ENCODE measurements around the gene ZMIZ1. TPM values are rescaled to one million over a fixed set of nuclear protein-coding genes. Genes with fewer than 3 reads are reported as not detected.

ZMIZ1 gene
- polyA plus RNA-seq, 6 donors from 2014 or later, result 0.11 to 2.9 (median 1.5) TPM

DNA sequence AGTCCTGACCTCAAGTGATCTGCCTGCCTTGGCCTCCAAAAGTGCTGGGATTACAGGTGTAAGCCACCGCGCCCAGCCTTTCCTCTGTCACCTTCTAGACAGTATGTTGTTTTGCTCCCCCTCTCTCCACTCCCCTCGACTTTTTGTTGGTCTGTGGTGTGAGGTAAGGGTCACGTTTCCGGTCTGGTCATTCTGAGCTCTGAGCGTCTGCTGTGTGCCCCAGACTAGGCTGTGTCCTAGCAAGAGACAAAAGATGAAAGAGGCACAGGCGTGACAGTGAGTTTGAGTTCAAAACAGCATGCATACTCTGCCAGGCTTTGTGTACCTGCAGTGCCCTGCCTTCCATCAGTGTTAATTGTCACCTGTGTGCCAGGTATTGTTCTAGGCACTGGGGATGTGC, 191.1 kb downstream of the ZMIZ1 start:
- H3K4me1 Mint-ChIP-seq, result peaks cover 34 to 69% (median 68%) of the 10 kb centered on the region in 3 donors
- no peaks in the 10 kb centered on the region for H3K27me3 Mint-ChIP-seq
- peak overlapping the region in 2 of 6 donors; percentile 14 to 44 for H3K27ac Mint-ChIP-seq
- H3K4me3 Mint-ChIP-seq, result peak overlapping the region in 1 of 8 donors; percentile 64
- H3K9me3 Mint-ChIP-seq, result no peaks in the 10 kb centered on the region
- ATAC-seq (ENCODE audit: low read depth in 2 of 2), result no peak
- no peaks in the 10 kb centered on the region for H3K36me3 Mint-ChIP-seq
- no peak for DNase-seq

DNA sequence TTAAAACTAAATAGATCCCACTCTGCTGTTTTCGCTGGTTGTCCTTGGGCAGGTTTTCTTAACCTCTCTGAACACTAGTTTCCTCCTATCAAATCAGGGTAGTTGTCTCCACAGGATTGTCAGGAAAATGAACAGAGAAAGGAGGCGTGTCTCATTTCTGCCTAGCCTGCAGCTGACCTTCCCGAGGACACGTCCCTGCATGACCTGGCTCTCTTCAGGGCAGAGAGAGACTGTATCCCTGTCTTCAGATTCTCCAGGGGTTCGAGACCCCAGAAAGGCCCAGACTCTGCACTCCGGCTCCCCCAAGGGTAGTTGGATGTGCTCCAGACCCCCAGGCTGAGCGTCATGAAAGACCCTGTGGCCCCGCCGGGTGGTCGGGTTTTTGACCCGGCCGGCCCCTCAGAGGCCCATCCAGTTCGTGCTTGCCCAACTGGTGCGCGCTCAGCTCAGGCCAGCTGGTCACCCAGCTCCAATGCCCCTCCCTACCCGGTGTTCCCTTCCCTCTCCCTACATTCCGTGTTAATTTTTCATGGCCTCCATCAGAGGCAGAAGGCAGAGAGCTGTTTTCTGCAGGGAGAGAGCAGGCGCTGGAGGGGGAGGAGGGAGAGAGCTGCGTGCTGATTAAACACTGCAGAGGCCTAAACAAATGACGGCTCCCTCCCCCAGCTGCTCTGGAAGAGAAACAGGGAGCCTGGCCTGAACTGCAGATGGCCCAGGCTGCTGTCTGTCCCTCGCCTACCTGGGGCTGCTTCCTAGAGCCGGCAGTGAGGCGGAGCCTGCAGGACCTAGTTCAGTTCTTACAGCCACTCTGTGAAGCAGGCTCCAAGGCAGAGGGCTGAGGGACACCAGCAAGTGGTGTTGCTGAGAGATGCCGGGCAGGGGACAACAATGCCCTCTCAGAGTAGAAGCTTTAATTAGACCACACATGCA, 192.3 kb downstream of the ZMIZ1 start:
- Mint-ChIP-seq H3K27ac (peak overlapping the region in 3 of 6 donors; percentile 14 to 37 (median 35)), H3K27me3 (no peaks in the 10 kb centered on the region), H3K9me3 (no peaks in the 10 kb centered on the region), H3K36me3 (no peaks in the 10 kb centered on the region), H3K4me3 (no peak overlapping the region), H3K4me1 (peaks cover 29 to 70% (median 67%) of the 10 kb centered on the region in 3 donors)
- DNase-seq (no peak), ATAC-seq (ENCODE audit: low read depth in 2 of 2) (no peak)

DNA sequence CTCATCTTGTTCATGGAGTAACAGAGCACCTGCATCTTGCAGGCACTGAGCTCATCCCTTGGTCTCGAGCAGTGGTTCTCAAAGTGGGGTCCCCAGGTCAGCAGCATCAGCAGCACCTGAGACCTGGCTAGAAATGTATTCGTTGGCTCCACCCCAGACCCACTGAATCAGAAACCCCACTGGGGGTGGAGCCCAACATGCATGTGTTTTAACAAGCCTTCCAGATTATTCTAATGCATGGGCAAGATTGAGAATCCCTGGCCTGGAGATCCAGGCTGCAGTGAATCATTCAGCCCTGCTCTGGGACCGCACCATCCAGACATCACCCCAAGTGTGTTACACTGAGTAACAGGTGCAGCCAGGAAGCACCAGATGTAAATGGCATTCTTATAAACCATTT, 193.4 kb downstream of the ZMIZ1 start:
- peak overlapping the region in 2 of 6 donors; percentile 53 to 57 for H3K27ac Mint-ChIP-seq
- no peaks in the 10 kb centered on the region for H3K36me3 Mint-ChIP-seq
- no peak overlapping the region for H3K4me3 Mint-ChIP-seq
- no peaks in the 10 kb centered on the region for H3K27me3 Mint-ChIP-seq
- no peak for DNase-seq
- no peaks in the 10 kb centered on the region for H3K9me3 Mint-ChIP-seq
- peaks cover 32 to 77% (median 76%) of the 10 kb centered on the region in 3 donors for H3K4me1 Mint-ChIP-seq
- no peak for ATAC-seq (ENCODE audit: low read depth in 2 of 2)

DNA sequence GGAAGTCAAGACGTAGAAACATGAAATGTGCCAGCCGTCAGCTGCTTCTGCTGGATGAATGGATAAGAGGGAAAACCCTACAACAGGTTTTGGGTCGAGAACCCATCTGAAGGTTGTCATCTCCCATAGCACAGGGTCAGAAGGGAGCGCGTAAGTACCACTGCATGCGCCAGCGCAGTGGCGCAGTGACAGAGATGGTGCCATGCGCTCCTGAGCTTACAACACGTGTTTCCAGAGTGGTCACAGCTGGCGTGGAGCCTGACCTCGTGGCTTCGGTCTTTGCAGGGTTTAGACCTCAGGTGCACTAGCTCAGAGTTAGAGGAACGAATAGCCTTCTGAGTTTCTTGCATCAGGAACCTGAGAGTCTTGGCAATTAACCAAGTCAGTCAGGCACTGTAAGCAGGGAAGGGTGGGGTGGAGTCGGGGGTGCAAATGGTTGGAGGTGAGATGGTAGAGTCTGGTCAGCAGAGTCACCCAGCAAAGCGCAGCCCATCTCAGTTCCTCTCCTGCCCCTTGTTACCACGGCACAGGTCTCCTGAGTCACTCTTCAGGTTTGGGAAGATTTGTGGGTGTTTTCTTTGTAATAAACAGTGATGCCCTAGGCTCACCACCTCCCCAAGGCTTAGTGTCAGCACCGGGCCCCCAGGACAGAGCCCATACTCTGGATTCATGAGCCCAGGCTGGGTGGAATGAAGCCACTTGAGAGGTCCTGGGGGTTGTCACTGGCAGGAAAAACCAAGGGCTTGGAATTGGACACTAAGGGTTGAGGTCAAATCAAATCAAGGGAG, 194.4 kb downstream of the ZMIZ1 start:
- Mint-ChIP-seq H3K27ac (peak overlapping the region in 4 of 6 donors; percentile 40 to 61 (median 48)), H3K4me1 (peaks cover 34 to 81% (median 77%) of the 10 kb centered on the region in 3 donors), H3K4me3 (no peak overlapping the region), H3K27me3 (no peaks in the 10 kb centered on the region), H3K36me3 (no peaks in the 10 kb centered on the region), H3K9me3 (no peaks in the 10 kb centered on the region)
- ATAC-seq (ENCODE audit: low read depth in 2 of 2), result no peak
- no peak for DNase-seq

DNA sequence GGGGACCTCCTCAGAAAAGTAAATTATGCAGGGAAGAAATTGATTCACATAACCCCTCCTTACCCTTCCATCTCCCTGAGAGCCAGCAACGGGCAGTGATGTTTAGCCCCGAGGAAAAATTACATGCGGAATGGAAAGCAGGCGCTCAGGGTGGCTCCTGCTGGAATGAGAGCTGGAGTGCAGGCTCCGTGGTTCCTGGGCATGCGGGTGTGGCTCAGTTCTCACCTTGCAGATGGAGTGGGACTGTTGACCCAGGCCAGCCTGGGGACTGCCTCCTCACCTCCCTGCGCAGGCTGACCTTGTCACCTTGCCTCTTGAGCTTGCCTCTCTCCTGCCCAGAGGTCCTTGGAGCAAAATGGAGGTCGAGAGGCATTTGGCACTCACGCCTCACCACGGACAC, 195.2 kb downstream of the ZMIZ1 start:
- DNase-seq (no peak), ATAC-seq (ENCODE audit: low read depth in 2 of 2) (no peak)
- Mint-ChIP-seq H3K9me3 (no peaks in the 10 kb centered on the region), H3K4me3 (no peak overlapping the region), H3K27ac (peak overlapping the region in 1 of 6 donors; percentile 78), H3K27me3 (no peaks in the 10 kb centered on the region), H3K36me3 (no peaks in the 10 kb centered on the region), H3K4me1 (peaks cover 39 to 85% (median 77%) of the 10 kb centered on the region in 3 donors)

DNA sequence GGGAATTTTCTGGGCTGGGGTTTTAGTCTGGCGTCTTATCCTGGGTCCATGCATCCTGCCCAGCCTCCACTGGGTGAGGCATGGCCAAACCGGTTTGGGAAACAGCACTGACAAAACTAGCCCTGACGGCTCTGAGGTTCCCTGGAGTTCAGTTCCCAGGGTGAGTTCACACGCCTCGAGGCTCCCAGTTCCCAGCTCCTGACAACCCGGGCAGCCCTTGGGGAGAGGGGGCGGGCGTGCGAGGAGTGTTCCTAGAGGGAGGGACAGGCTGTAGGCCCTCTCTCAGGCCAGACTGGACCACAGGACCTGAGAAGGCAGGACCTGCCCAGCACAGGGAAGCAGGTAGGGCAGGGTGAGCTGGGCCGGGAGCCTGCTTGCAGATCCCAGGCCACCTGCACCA, 196.2 kb downstream of the ZMIZ1 start:
- H3K27ac Mint-ChIP-seq, result peak overlapping the region in 4 of 6 donors; percentile 33 to 94 (median 62)
- H3K9me3 Mint-ChIP-seq, result no peaks in the 10 kb centered on the region
- H3K4me1 Mint-ChIP-seq, result peaks cover 44 to 84% (median 74%) of the 10 kb centered on the region in 3 donors
- no peaks in the 10 kb centered on the region for H3K27me3 Mint-ChIP-seq
- no peak for DNase-seq
- H3K36me3 Mint-ChIP-seq, result no peaks in the 10 kb centered on the region
- no peak for ATAC-seq (ENCODE audit: low read depth in 2 of 2)
- H3K4me3 Mint-ChIP-seq, result peak overlapping the region in 1 of 8 donors; percentile 46

DNA sequence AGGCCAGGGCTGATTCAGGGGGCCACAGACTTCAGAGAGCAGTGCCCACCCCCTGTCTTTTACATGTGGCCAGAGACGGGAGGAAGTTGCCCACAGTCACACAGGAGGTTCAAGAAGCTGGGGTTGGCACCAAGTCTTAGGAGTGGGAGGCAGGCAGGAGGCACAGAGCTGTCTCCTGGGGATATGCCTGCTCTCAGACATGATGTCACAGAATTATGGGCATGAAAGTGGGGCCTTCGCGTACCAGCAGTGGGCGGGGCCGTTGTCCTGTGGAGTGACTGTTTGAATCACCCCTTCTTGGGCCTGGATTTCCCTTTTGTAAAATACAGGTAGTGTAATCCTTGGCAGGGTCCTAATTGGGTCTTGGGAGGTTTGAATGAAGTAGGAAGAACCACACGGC, 197.3 kb downstream of the ZMIZ1 start:
- DNase-seq, result no peak
- Mint-ChIP-seq H3K4me3 (peak overlapping the region in 7 of 8 donors; percentile 54 to 82 (median 66)), H3K36me3 (no peaks in the 10 kb centered on the region)

DNA sequence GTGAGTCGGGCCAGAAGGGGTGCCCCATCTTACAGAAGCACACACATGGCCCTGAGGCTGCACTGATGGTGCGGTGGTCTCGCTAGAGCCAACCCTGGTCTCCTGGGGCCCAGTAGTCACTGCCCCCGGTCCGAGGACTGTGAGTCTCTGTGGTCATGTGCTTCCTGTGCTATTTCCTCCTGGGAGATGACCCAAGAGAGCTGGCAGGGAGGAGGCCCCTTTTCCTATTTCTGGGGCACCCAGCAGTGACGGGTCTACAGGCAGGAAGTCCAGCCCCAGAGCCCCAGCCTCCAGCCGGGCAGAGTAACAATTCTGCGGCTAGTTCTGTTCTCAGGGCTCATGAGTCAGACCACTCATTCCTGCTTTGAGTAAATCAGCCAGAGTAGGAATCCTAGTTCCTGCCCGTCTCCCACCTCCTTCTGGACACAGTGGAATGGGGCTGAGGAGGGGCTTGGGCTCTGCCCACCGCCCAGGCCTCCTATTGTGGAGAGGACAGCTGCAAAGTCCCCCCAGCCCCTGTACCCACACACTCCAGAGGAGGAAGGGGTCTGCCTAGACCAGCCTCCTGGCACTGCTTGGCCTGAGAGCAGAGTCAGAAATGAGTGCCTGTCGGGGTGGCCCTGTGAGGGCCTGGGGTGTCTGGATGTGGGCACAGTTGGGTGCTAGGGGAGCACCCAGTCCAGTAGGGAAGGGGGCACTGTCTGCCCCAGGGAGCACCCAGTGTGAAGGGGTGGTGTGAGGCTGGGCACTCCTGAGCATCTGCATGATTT, 198.0 kb downstream of the ZMIZ1 start:
- Mint-ChIP-seq H3K27ac (peak overlapping the region; percentile 51 to 92 (median 80)), H3K4me3 (peak overlapping the region in 7 of 8 donors; percentile 54 to 82 (median 66)), H3K36me3 (no peaks in the 10 kb centered on the region), H3K27me3 (no peaks in the 10 kb centered on the region), H3K4me1 (peaks cover 55 to 88% (median 86%) of the 10 kb centered on the region in 3 donors), H3K9me3 (no peaks in the 10 kb centered on the region)
- DNase-seq, result no peak
- peak; percentile 40 to 44 for ATAC-seq (ENCODE audit: low read depth in 2 of 2)

More for the DNA sequence above, 197.3 kb downstream of the ZMIZ1 start:
- H3K27ac Mint-ChIP-seq, result peak overlapping the region; percentile 51 to 92 (median 82)
- peaks cover 50 to 86% (median 82%) of the 10 kb centered on the region in 3 donors for H3K4me1 Mint-ChIP-seq
- H3K9me3 Mint-ChIP-seq, result no peaks in the 10 kb centered on the region
- peak; percentile 65 to 75 for ATAC-seq (ENCODE audit: low read depth in 2 of 2)
- H3K27me3 Mint-ChIP-seq, result no peaks in the 10 kb centered on the region

DNA sequence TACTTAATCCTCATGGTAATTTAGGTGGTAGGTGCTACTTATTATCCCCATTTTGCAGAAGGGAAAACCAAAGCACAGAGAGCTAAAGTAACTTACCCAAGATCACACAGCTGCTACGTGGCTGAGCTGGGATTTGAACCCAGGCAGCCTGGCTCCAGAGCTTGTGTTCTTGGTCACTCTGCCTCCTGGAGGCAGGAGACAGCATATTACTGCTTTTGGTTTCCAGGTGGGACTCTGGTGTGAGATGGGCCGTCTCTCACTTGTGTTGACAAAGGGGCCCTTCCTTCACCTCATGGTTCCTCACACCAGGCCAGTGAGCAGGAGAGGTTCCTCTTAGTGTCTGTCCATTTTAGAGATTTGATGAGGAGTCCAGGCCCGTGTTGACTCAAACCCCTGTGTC, 198.7 kb downstream of the ZMIZ1 start:
- DNase-seq (no peak), ATAC-seq (ENCODE audit: low read depth in 2 of 2) (no peak)
- Mint-ChIP-seq H3K4me3 (peak overlapping the region in 4 of 8 donors; percentile 15 to 82 (median 41)), H3K9me3 (no peaks in the 10 kb centered on the region), H3K36me3 (no peaks in the 10 kb centered on the region), H3K27ac (peak overlapping the region in 4 of 6 donors; percentile 19 to 83 (median 46)), H3K27me3 (no peaks in the 10 kb centered on the region), H3K4me1 (peaks cover 56 to 86% (median 81%) of the 10 kb centered on the region in 3 donors)

DNA sequence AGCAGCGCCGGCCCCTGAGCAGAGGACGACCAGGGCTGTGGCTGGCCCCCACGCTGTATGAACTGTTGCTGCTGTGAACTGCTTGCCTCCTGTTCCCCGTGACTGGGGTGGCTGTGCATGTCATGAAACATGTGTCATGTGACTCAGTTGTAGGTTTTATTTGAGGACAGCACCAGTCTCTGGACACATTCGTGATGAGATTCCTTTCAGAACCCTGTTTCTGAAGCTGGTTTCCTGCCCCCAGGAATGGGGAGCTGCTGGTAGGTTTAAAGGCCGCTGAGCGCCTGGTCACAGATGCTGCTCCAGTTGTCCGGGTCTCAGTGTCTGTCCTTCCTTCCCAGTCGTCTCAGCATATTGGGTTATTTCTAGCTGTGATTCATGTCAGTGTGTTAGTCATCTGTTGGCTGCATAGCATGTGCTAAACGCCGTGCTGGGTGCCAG, 199.4 kb downstream of the ZMIZ1 start:
- Mint-ChIP-seq H3K27me3 (no peaks in the 10 kb centered on the region), H3K4me3 (peak overlapping the region in 2 of 8 donors; percentile 5 to 71), H3K27ac (peak overlapping the region in 4 of 6 donors; percentile 28 to 81 (median 60)), H3K4me1 (peaks cover 51 to 86% (median 74%) of the 10 kb centered on the region in 3 donors), H3K36me3 (no peaks in the 10 kb centered on the region), H3K9me3 (no peaks in the 10 kb centered on the region)
- DNase-seq, result no peak
- no peak for ATAC-seq (ENCODE audit: low read depth in 2 of 2)

DNA sequence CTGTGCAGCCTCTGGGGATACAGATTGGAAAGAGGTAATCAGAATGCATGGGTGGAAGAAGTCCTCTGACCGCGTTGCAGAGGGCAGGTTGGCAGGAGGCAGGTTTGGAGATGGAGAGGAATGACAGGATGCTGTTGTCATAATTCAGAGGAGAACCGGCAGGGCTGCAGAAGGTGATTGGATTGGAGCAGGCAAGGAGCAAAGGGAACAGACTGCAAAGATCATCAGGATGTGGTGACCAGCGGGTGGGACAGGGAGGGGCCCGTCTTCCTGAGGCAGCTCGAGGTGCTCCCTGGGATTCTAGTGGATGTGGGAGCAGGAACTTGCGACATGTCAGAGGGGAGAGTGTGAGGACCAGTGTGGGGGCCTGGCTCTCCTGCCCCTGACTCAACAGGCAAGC, 200.0 kb downstream of the ZMIZ1 start:
- H3K36me3 Mint-ChIP-seq, result no peaks in the 10 kb centered on the region
- peak overlapping the region in 5 of 6 donors; percentile 28 to 81 (median 50) for H3K27ac Mint-ChIP-seq
- DNase-seq (no peak), ATAC-seq (ENCODE audit: low read depth in 2 of 2) (no peak)
- H3K27me3 Mint-ChIP-seq, result no peaks in the 10 kb centered on the region
- H3K9me3 Mint-ChIP-seq, result no peaks in the 10 kb centered on the region
- H3K4me1 Mint-ChIP-seq, result peaks cover 51 to 86% (median 69%) of the 10 kb centered on the region in 3 donors
- H3K4me3 Mint-ChIP-seq, result peak overlapping the region in 2 of 8 donors; percentile 5 to 56

DNA sequence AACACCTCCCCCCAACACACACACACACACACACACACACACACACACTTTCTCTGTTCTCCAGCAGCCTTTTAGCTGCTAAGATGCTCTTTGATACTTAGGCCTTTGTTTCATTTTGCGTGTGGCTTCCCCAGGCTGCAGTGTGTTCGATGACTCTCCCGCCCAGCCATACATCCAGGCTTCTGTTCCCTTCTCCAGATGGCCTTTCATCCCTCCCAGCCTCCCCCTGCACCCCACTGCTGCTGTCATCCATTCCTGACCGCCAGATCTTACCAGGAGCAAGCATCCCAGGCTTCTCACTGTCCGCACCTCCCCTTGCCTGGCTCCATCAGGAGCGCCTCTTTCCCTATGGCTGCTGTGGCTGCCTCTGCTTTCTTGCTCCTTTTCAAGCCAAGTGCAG, 200.7 kb downstream of the ZMIZ1 start:
- Mint-ChIP-seq H3K27me3 (no peaks in the 10 kb centered on the region), H3K36me3 (no peaks in the 10 kb centered on the region), H3K4me3 (no peak overlapping the region), H3K27ac (peak overlapping the region in 5 of 6 donors; percentile 8 to 91 (median 76)), H3K9me3 (no peaks in the 10 kb centered on the region), H3K4me1 (peaks cover 46 to 79% (median 67%) of the 10 kb centered on the region in 3 donors)
- ATAC-seq (ENCODE audit: low read depth in 2 of 2), result no peak
- DNase-seq, result no peak
